ENCODE measurements around the gene C9orf72.

Gene C9orf72

GRCh38 chr9:27520986-27521385 is 52.3 kb downstream of the C9orf72 start:
- Histone ChIP-seq H3K36me3 (ENCODE audit: control insufficient read depth in 2 of 2, insufficient read depth in 2 of 2, low read length in 2 of 2) (peaks cover 0 to 2% of the 10 kb centered on the region in 2 donors), H3K9ac (ENCODE audit: low read depth in 1 of 2, low read length in 2 of 2) (no peak overlapping the region), H3K9me3 (ENCODE audit: control insufficient read depth in 2 of 2, low read length in 2 of 2) (no peaks in the 10 kb centered on the region), H3K27me3 (ENCODE audit: control insufficient read depth in 2 of 2, insufficient read depth in 2 of 2, low read length in 2 of 2) (no peaks in the 10 kb centered on the region), H3K27ac (ENCODE audit: low read depth in 2 of 2, low read length in 2 of 2) (no peak overlapping the region), H3K4me1 (ENCODE audit: control insufficient read depth in 2 of 2, insufficient read depth in 2 of 2, low read length in 2 of 2) (no peaks in the 10 kb centered on the region), H3K4me3 (ENCODE audit: low read length in 2 of 2) (no peak overlapping the region)

- Histone ChIP-seq H3K27me3 (ENCODE audit: control insufficient read depth in 2 of 2, insufficient read depth in 2 of 2, low read length in 2 of 2) (no peaks in the 10 kb centered on the region), H3K9ac (ENCODE audit: low read depth in 1 of 2, low read length in 2 of 2) (no peak overlapping the region), H3K27ac (ENCODE audit: low read depth in 2 of 2, low read length in 2 of 2) (no peak overlapping the region), H3K4me1 (ENCODE audit: control insufficient read depth in 2 of 2, insufficient read depth in 2 of 2, low read length in 2 of 2) (no peaks in the 10 kb centered on the region), H3K9me3 (ENCODE audit: control insufficient read depth in 2 of 2, low read length in 2 of 2) (no peaks in the 10 kb centered on the region), H3K36me3 (ENCODE audit: control insufficient read depth in 2 of 2, insufficient read depth in 2 of 2, low read length in 2 of 2) (peaks cover 0 to 2% of the 10 kb centered on the region in 2 donors), H3K4me3 (ENCODE audit: low read length in 2 of 2) (no peak overlapping the region)
Measured at GRCh38 chr9:27519466-27520465, 53.5 kb downstream of the C9orf72 start.

GRCh38 chr9:27518809-27519208 is 54.5 kb downstream of the C9orf72 start:
- no peak overlapping the region for H3K9ac ChIP-seq (ENCODE audit: low read depth in 1 of 2, low read length in 2 of 2)
- H3K4me1 ChIP-seq (ENCODE audit: control insufficient read depth in 2 of 2, insufficient read depth in 2 of 2, low read length in 2 of 2): no peaks in the 10 kb centered on the region
- no peak overlapping the region for H3K4me3 ChIP-seq (ENCODE audit: low read length in 2 of 2)
- H3K27me3 ChIP-seq (ENCODE audit: control insufficient read depth in 2 of 2, insufficient read depth in 2 of 2, low read length in 2 of 2): no peaks in the 10 kb centered on the region
- H3K27ac ChIP-seq (ENCODE audit: low read depth in 2 of 2, low read length in 2 of 2): no peak overlapping the region
- peaks cover 2 to 3% of the 10 kb centered on the region in 2 donors for H3K36me3 ChIP-seq (ENCODE audit: control insufficient read depth in 2 of 2, insufficient read depth in 2 of 2, low read length in 2 of 2)
- no peaks in the 10 kb centered on the region for H3K9me3 ChIP-seq (ENCODE audit: control insufficient read depth in 2 of 2, low read length in 2 of 2)

- H3K27ac ChIP-seq (ENCODE audit: low read depth in 2 of 2, low read length in 2 of 2): no peak overlapping the region
- H3K9me3 ChIP-seq (ENCODE audit: control insufficient read depth in 2 of 2, low read length in 2 of 2): no peaks in the 10 kb centered on the region
- H3K4me1 ChIP-seq (ENCODE audit: control insufficient read depth in 2 of 2, insufficient read depth in 2 of 2, low read length in 2 of 2): no peaks in the 10 kb centered on the region
- H3K36me3 ChIP-seq (ENCODE audit: control insufficient read depth in 2 of 2, insufficient read depth in 2 of 2, low read length in 2 of 2): peaks cover 2 to 3% of the 10 kb centered on the region in 2 donors
- H3K9ac ChIP-seq (ENCODE audit: low read depth in 1 of 2, low read length in 2 of 2): no peak overlapping the region
- no peak overlapping the region for H3K4me3 ChIP-seq (ENCODE audit: low read length in 2 of 2)
- H3K27me3 ChIP-seq (ENCODE audit: control insufficient read depth in 2 of 2, insufficient read depth in 2 of 2, low read length in 2 of 2): no peaks in the 10 kb centered on the region
Measured at GRCh38 chr9:27518006-27518405, 55.3 kb downstream of the C9orf72 start.

GRCh38 chr9:27514551-27514950 is 58.7 kb downstream of the C9orf72 start:
- Histone ChIP-seq H3K4me3 (ENCODE audit: low read length in 2 of 2) (no peak overlapping the region), H3K9me3 (ENCODE audit: control insufficient read depth in 2 of 2, low read length in 2 of 2) (no peaks in the 10 kb centered on the region), H3K4me1 (ENCODE audit: control insufficient read depth in 2 of 2, insufficient read depth in 2 of 2, low read length in 2 of 2) (no peaks in the 10 kb centered on the region), H3K27ac (ENCODE audit: low read depth in 2 of 2, low read length in 2 of 2) (no peak overlapping the region), H3K36me3 (ENCODE audit: control insufficient read depth in 2 of 2, insufficient read depth in 2 of 2, low read length in 2 of 2) (peaks cover 0 to 3% of the 10 kb centered on the region in 2 donors), H3K9ac (ENCODE audit: low read depth in 1 of 2, low read length in 2 of 2) (no peak overlapping the region), H3K27me3 (ENCODE audit: control insufficient read depth in 2 of 2, insufficient read depth in 2 of 2, low read length in 2 of 2) (no peaks in the 10 kb centered on the region)

- no peak overlapping the region for H3K9ac ChIP-seq (ENCODE audit: low read depth in 1 of 2, low read length in 2 of 2)
- no peak overlapping the region for H3K27ac ChIP-seq (ENCODE audit: low read depth in 2 of 2, low read length in 2 of 2)
- H3K4me3 ChIP-seq (ENCODE audit: low read length in 2 of 2): no peak overlapping the region
- no peaks in the 10 kb centered on the region for H3K4me1 ChIP-seq (ENCODE audit: control insufficient read depth in 2 of 2, insufficient read depth in 2 of 2, low read length in 2 of 2)
- H3K9me3 ChIP-seq (ENCODE audit: control insufficient read depth in 2 of 2, low read length in 2 of 2): no peaks in the 10 kb centered on the region
- peaks cover 3 to 12% of the 10 kb centered on the region in 2 donors for H3K36me3 ChIP-seq (ENCODE audit: control insufficient read depth in 2 of 2, insufficient read depth in 2 of 2, low read length in 2 of 2)
- no peaks in the 10 kb centered on the region for H3K27me3 ChIP-seq (ENCODE audit: control insufficient read depth in 2 of 2, insufficient read depth in 2 of 2, low read length in 2 of 2)
Measured at GRCh38 chr9:27511771-27512170, 61.5 kb downstream of the C9orf72 start.

- H3K4me3 ChIP-seq (ENCODE audit: low read length in 2 of 2): no peak overlapping the region
- H3K27me3 ChIP-seq (ENCODE audit: control insufficient read depth in 2 of 2, insufficient read depth in 2 of 2, low read length in 2 of 2): no peaks in the 10 kb centered on the region
- H3K9me3 ChIP-seq (ENCODE audit: control insufficient read depth in 2 of 2, low read length in 2 of 2): no peaks in the 10 kb centered on the region
- no peak overlapping the region for H3K27ac ChIP-seq (ENCODE audit: low read depth in 2 of 2, low read length in 2 of 2)
- peaks cover 3 to 12% of the 10 kb centered on the region in 2 donors for H3K36me3 ChIP-seq (ENCODE audit: control insufficient read depth in 2 of 2, insufficient read depth in 2 of 2, low read length in 2 of 2)
- no peak overlapping the region for H3K9ac ChIP-seq (ENCODE audit: low read depth in 1 of 2, low read length in 2 of 2)
- no peaks in the 10 kb centered on the region for H3K4me1 ChIP-seq (ENCODE audit: control insufficient read depth in 2 of 2, insufficient read depth in 2 of 2, low read length in 2 of 2)
Measured at GRCh38 chr9:27510780-27511179, 62.5 kb downstream of the C9orf72 start.

- H3K4me3 ChIP-seq (ENCODE audit: low read length in 2 of 2): no peak overlapping the region
- H3K9me3 ChIP-seq (ENCODE audit: control insufficient read depth in 2 of 2, low read length in 2 of 2): no peaks in the 10 kb centered on the region
- H3K4me1 ChIP-seq (ENCODE audit: control insufficient read depth in 2 of 2, insufficient read depth in 2 of 2, low read length in 2 of 2): no peaks in the 10 kb centered on the region
- H3K27ac ChIP-seq (ENCODE audit: low read depth in 2 of 2, low read length in 2 of 2): no peak overlapping the region
- H3K27me3 ChIP-seq (ENCODE audit: control insufficient read depth in 2 of 2, insufficient read depth in 2 of 2, low read length in 2 of 2): no peaks in the 10 kb centered on the region
- H3K36me3 ChIP-seq (ENCODE audit: control insufficient read depth in 2 of 2, insufficient read depth in 2 of 2, low read length in 2 of 2): peaks cover 0 to 12% of the 10 kb centered on the region in 2 donors
- H3K9ac ChIP-seq (ENCODE audit: low read depth in 1 of 2, low read length in 2 of 2): no peak overlapping the region
Measured at GRCh38 chr9:27506981-27507380, 66.3 kb downstream of the C9orf72 start.

- no peaks in the 10 kb centered on the region for H3K9me3 ChIP-seq (ENCODE audit: control insufficient read depth in 2 of 2, low read length in 2 of 2)
- no peak overlapping the region for H3K4me3 ChIP-seq (ENCODE audit: low read length in 2 of 2)
- peaks cover 0 to 12% of the 10 kb centered on the region in 2 donors for H3K36me3 ChIP-seq (ENCODE audit: control insufficient read depth in 2 of 2, insufficient read depth in 2 of 2, low read length in 2 of 2)
- H3K27ac ChIP-seq (ENCODE audit: low read depth in 2 of 2, low read length in 2 of 2): no peak overlapping the region
- no peaks in the 10 kb centered on the region for H3K4me1 ChIP-seq (ENCODE audit: control insufficient read depth in 2 of 2, insufficient read depth in 2 of 2, low read length in 2 of 2)
- no peaks in the 10 kb centered on the region for H3K27me3 ChIP-seq (ENCODE audit: control insufficient read depth in 2 of 2, insufficient read depth in 2 of 2, low read length in 2 of 2)
- no peak overlapping the region for H3K9ac ChIP-seq (ENCODE audit: low read depth in 1 of 2, low read length in 2 of 2)
Measured at GRCh38 chr9:27505744-27506161, 67.5 kb downstream of the C9orf72 start.

GRCh38 chr9:27504259-27504658 is 69.0 kb downstream of the C9orf72 start:
- H3K9ac ChIP-seq (ENCODE audit: low read depth in 1 of 2, low read length in 2 of 2): no peak overlapping the region
- H3K9me3 ChIP-seq (ENCODE audit: control insufficient read depth in 2 of 2, low read length in 2 of 2): no peaks in the 10 kb centered on the region
- no peak overlapping the region for H3K27ac ChIP-seq (ENCODE audit: low read depth in 2 of 2, low read length in 2 of 2)
- H3K4me3 ChIP-seq (ENCODE audit: low read length in 2 of 2): no peak overlapping the region
- H3K36me3 ChIP-seq (ENCODE audit: control insufficient read depth in 2 of 2, insufficient read depth in 2 of 2, low read length in 2 of 2): peaks cover 0 to 12% of the 10 kb centered on the region in 2 donors
- no peaks in the 10 kb centered on the region for H3K4me1 ChIP-seq (ENCODE audit: control insufficient read depth in 2 of 2, insufficient read depth in 2 of 2, low read length in 2 of 2)
- no peaks in the 10 kb centered on the region for H3K27me3 ChIP-seq (ENCODE audit: control insufficient read depth in 2 of 2, insufficient read depth in 2 of 2, low read length in 2 of 2)

Data from mucosa of rectum (tissue), 2 donors.